Cerebellar nuclear complex (tissue), 1 donor: ENCODE results near the gene OR4C5.
"Not testable (repeated sequence)": the region's sequence is repeated elsewhere in the genome, so short reads cannot be mapped to it uniquely, and the experiment has no call there.

ENCODE experiments used
- DNase-seq, 2 experiments: peaks; one replicate each; lab custom pipeline; 2025; lab: John Stamatoyannopoulos, UW

The OR4C5 gene

DNA sequence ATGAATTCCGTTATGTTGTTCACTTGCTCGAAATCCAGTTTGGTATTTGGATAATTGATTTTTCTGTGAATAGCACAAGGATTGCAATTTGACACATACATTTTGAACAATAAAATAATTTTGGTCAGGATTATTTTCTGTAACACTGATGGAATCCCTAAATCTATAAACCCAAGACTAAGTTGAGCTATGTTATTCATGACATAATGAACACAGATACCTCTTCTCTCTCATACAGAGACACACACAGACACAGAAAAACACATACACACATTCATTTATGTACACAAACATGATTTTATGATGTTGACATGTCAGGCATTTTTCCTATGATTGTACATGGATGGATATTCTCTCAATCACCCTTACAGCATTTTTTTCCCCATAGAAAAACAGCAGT, at the start of gene OR4C5:
Gene OR4C5, minus strand, starts transcription at position 101 of the 400 bp plus-strand sequence. Its CDS starts 0 bp downstream, at position 101.
- no peak for DNase-seq

DNA sequence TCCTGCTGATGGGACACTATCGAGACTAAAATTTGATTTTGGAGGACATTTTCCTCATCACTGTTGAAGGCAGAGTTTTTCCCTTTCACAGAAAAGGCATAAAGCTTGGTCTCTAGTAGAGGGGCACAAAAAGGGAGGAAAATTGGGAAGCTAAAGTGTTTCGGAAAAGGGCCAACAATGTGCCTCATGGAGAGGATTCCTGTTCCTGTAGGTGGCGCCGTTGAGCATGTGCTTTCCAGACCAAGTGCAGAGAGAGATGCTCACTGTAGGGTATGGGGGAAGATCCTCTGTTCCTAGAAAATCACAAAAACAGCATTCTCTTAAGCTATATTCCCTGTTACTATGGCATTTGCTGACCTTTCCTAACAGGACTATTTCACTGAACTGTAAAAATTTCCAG, 18.4 kb upstream of the OR4C5 start:
- DNase-seq = no peak

DNA sequence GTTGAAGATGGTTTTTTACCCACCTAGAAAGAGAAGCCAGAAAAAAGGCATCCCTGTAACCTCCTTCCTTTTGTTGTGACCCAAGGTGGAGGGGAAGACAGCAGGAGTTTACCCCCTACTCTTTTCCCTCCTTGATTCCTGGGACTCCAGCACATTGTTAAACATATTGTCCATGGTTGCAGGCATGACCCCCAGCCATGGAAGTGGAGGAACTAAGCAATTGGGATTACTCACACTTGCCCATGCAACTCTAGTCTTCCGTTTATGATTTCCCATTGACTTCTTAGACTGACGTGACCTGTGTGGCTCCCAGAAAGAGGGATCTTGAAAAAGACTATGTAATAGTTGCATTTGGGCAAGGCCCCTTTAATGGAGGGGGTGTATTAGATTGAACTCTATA, 17.9 kb upstream of the OR4C5 start:
- not testable (repeated sequence) for DNase-seq

DNA sequence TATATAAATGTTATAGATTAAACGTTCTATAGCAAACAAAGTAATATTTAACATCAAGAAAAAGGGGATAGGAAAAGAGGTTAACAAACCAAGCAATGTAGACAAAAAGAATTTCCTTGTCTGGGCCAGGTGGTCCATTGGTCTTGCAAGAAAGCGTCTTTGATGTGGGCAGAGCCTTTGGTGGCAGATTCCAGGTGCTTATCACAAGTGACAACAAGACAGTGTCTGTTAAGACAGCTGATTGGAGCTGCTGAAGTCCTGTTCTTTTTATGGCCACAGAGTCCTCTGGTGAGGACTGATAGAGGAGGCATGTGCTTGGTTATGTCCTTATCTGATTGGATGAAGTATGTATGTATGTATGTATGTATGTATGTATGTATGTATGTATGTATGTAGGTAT, 5.0 kb downstream of the OR4C5 start:
- not testable (repeated sequence) for DNase-seq

DNA sequence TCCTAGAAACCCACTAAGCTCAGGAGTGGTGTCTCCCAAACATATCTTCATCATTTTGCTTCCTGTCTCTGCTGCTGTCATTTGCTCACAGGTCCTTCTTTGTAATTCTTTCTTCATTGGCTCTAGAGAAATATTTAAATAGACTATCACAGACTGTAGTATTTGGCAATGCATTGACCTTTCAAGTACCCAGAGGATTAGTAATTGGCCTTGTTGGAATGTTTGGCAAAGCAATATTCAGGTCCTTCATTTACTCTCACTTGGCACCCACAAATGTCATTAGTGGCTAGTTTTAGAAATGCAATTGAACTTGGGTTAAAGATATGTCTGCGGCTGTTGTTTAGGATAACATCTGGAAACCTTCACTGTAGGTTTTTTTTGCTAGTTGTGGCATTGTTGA, 11.6 kb downstream of the OR4C5 start:
- DNase-seq = no peak

DNA sequence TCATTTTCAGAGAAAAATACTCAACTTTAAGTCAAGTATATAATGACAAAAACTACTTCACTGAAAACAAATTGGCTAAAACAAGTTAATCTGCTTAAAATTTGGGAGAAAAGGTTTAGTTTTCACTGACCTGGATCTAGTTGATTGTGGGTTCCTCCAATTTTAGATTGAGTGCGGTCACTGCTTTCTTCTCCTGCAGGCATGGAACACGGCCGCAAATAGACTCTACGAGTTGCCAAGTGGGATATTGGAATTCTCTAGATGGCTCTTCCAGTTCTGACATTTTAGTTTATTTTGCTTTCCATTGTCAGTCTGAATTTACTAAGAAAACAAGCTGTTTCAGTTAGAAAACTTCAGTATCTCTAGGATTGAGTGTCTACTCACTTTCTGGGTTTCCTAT, 12.3 kb downstream of the OR4C5 start:
- DNase-seq = no peak

DNA sequence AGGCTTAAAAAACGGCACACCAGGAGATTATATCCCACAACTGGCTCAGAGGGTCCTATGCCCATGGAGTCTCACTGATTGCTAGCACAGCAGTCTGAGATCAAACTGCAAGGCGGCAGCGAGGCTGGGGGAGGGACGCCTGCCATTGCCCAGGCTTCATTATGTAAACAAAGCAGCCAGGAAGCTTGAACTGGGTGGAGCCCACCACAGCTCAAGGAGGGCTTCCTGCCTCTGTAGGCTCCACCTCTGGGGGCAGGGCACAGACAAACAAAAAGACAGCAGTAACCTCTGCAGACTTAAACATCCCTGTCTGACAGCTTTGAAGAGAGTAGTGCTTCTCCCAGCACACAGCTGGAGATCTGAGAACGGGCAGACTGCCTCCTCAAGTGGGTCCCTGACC, 20.0 kb downstream of the OR4C5 start:
- not testable (repeated sequence) for DNase-seq

DNA sequence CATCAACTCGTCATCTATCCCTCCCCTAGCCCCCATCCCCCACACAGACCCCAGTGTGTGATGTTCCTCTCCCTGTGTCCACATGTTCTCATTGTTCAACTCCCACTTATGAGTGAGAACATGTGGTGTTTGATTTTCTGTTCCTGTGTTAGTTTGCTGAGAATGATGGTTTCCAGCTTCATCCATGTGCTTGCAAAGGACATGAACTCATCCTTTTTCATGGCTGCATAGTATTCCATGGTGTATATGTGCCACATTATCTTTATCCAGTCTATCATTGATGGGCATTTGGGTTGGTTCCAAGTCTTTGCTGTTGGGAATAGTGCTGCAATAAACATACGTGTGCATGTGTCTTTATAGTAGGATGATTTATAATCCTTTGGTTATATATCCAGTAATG, 23.8 kb downstream of the OR4C5 start:
- not testable (repeated sequence) for DNase-seq

DNA sequence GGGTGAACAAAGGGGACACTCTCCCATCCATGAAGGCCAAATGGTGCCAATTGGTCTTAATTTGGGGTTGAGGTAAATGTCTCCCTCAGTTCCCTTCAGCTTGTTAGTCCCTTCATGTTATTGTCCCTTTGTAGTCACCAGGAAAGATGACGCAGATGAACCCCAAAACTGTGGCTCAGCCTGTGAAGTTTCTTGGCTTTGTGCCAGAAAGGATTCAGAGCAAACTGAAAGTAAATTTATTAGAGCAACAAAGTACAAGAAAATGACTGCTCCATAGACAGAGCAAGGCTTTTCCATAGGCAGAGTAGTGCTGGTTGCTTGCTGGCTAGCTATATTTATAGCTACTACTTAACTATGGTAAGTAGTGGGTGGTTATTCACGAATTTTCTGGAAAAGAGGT, 24.8 kb downstream of the OR4C5 start:
- DNase-seq = no peak

DNA sequence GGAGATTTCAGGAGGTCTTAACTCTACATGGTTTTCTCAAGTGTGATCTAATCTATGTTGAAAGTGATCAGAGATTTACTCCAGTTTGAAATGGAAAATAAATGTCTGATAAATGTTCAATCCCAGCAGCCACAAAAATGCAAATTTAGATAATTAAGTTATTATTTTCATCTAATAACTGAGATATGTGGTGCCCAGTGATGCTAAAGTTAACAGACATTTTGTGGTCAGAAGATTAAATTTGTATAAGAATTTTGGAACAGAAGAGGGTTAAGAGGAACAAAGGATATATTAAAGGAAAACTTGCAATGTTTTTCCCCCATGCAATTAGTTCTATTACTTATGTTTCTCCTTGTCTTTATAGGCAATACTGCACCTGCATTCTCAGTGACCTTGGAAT, 41.6 kb downstream of the OR4C5 start, which contains the start of gene OR4C3:
Gene OR4C3, plus strand, starts transcription at position 301 of the 400 bp plus-strand sequence. CDS start 102 bp downstream, outside the sequence.
- DNase-seq = not testable (repeated sequence)

DNA sequence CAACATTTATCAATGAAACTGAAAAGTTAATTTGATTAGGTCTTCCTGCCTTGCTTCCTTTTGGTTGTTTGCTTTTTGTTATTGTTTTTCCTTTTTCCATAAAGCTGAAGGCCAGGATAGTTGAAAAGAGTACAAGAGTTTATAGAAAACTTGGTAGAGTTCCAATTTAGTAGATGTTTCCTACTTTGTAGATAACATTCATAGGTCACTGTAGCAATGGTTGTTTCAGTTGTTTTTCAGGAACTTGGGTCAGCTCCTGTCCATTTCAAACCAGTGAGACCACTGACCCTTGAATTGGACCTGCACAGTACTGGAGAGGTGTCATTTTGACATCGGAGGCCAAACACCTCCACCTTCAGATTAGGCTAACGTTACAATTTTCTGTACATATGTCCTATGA, 46.5 kb downstream of the OR4C5 start:
- not testable (repeated sequence) for DNase-seq
